Adrenal gland (tissue), 12 donors: Measurements from ENCODE around the gene HEPH. TPM values are rescaled to one million over a fixed set of nuclear protein-coding genes. Genes with fewer than 3 reads are reported as not detected.

ENCODE experiments used
- DNase-seq, 7 donors: peaks; one replicate each; pipeline ENCODE4 v3.0.0-alpha.2; 2019 to 2020
- H3K27ac ChIP-seq, 5 donors: fragments of 200-600 bp; sonication (generic) in 4 of 5; 1 replicate in 3 of 5; 2 replicates in 2 of 5; pipeline versions ENCODE4 v1.5.1 to v1.8.0; 2016 to 2020; ENCODE audit warnings: mild to moderate bottlenecking in 1 of 5
- H3K27me3 ChIP-seq: fragments of 200-600 bp; 2 replicates; pipeline ENCODE4 v1.8.0; 2021
- H3K36me3 ChIP-seq, 2 donors: fragments of 200-600 bp; replicated peaks in 1 of 2; 1 replicate in 1 of 2; 2 replicates in 1 of 2; pipeline versions ENCODE4 v1.5.1 to v1.8.0; 2018 to 2022
- H3K4me1 ChIP-seq, 2 donors: fragments of 200-600 bp; replicated peaks in 1 of 2; 1 replicate in 1 of 2; 2 replicates in 1 of 2; pipeline versions ENCODE4 v1.5.1 to v1.8.0; 2018 to 2021
- H3K4me3 ChIP-seq, 4 donors: fragments of 200-600 bp; sonication (generic) in 3 of 4; one replicate each; pipeline ENCODE4 v1.5.1; 2016 to 2018
- H3K9me3 ChIP-seq, 3 donors: fragments of 200-600 bp; sonication (generic) in 1 of 3; replicated peaks in 1 of 3; 1 replicate in 2 of 3; 2 replicates in 1 of 3; pipeline versions ENCODE4 v1.5.1 to v1.8.0; 2016 to 2021
- CTCF ChIP-seq, 6 experiments: fragments of 450-650 bp in 4 of 6; fragments of 200-600 bp in 2 of 6; sonication (generic) in 1 of 6; IDR thresholded peaks; 1 replicate in 5 of 6; 2 replicates in 1 of 6; pipeline versions ENCODE4 v1.5.1 to v1.8.0; 2016 to 2021; ENCODE audit warnings: antibody characterized with exemption in 6 of 6, mild to moderate bottlenecking in 2 of 6, moderate library complexity in 1 of 6
- POLR2A ChIP-seq, 2 donors: fragments of 450-650 bp; IDR thresholded peaks; one replicate each; pipeline ENCODE4 v1.6.1; 2017; ENCODE audit warnings: antibody characterized with exemption in 2 of 2, mild to moderate bottlenecking in 2 of 2, moderate library complexity in 1 of 2
- whole genome bisulfite sequencing, 4 donors: extraction: QIAGEN DNeasy Blood & Tissue Kit in 2 of 4; methylation state at CpG; one replicate each; pipeline versions ENCODE4 v1.1.5 to v1.1.7; 2013 to 2017; 5-methylcytosine and 5-hydroxymethylcytosine counted together
- intact Hi-C, 2 donors: fragments of 100-400 bp; cut with DNase I; formaldehyde crosslinking; loops; one replicate each; pipeline versions ENCODE4 v1.14.1 to v1.15.0; 2022 to 2023
- polyA plus RNA-seq, 3 donors: library from polyadenylated mRNA; stranded (reverse); fragments of 200-250 nt in 2 of 3; fragments of 350-450 nt in 1 of 3; fragmentation: Illumina TruSeq in 1 of 3; extraction: RNeasy Lipid Tissue Mini Kit (QIAGEN cat#74804) in 1 of 3; gene quantifications; one replicate each; pipeline ENCODE4 v1.2.3, GENCODE V29; 2013 to 2014
- total RNA-seq, 9 donors: library from RNA; depleted of rRNA in 4 of 9; stranded (reverse); fragments of >200 nt in 4 of 9; fragments of 120-200 nt in 1 of 9; fragmentation: NEBNext Ultra II Directional in 1 of 9; extraction: Animal tissue kit (Norgen Biotek cat#: 25700) in 1 of 9; gene quantifications; one replicate each; pipeline versions ENCODE4 v1.1.0 to v1.2.4, GENCODE V29; 2013 to 2023
- donor health status: healthy with polysubstance abuse.
- donor health status: Bipolar disorder and iron deficiency.
- donor health status: DM: yes; HTN: yes; CAD: no.
- donor health status: DM: no; HTN: no; CAD: no.
- donor health status: DM: no; HTN: no; CAD: no.
- donor health status: DM: yes; HTN: yes; CAD: no.

The HEPH gene
- total and polyA plus RNA-seq, 12 donors = 12.3 to 111 (median 45.3) TPM

- WGBS, 4 donors = 82 to 100% (median 94%) methylated on average over 1 of the region's 1 CpG
- no peak for DNase-seq
- TF ChIP-seq CTCF (IDR thresholded peaks at IDR 0.05) (no peak), POLR2A (IDR thresholded peaks at IDR 0.05) (no peak)
- no peaks in the 10 kb centered on the region for H3K27me3 ChIP-seq
- no peak overlapping the region for H3K4me3 ChIP-seq
- no peaks in the 10 kb centered on the region for H3K36me3 ChIP-seq
- no peaks in the 10 kb centered on the region for H3K9me3 ChIP-seq
- no peaks in the 10 kb centered on the region for H3K4me1 ChIP-seq
- no peak overlapping the region for H3K27ac ChIP-seq
- intact Hi-C loops = no loop called here
Observed at GRCh38 chrX:66255359-66255967, 91.4 kb downstream of the HEPH start.

GRCh38 chrX:66262807-66263206, 98.8 kb downstream of the HEPH start:
- intact Hi-C loops = no loop called here

More at GRCh38 chrX:66262807-66263206, 98.8 kb downstream of the HEPH start:
- no peaks in the 10 kb centered on the region for H3K4me1 ChIP-seq
- H3K27me3 ChIP-seq = no peaks in the 10 kb centered on the region
- DNase-seq = no peak
- TF ChIP-seq CTCF (IDR thresholded peaks at IDR 0.05) = no peak
- no peak for TF ChIP-seq POLR2A (IDR thresholded peaks at IDR 0.05)
- no peak overlapping the region for H3K4me3 ChIP-seq
- no peaks in the 10 kb centered on the region for H3K36me3 ChIP-seq
- no peak overlapping the region for H3K27ac ChIP-seq
- H3K9me3 ChIP-seq = no peaks in the 10 kb centered on the region

Other genes with a start within 250 kb of the HEPH start
- 100 to 1,000 TPM in 8 of 9 donors, 1 to 10 TPM in 1; 9.9 to 609 (median 207) TPM for gene VSIG4, start 124.2 kb upstream of the HEPH start, total RNA-seq
- gene VSIG4, start 124.2 kb upstream of the HEPH start, polyA plus RNA-seq = 10 to 100 TPM; 47.0 to 76.0 (median 65.6) TPM